Ovary (tissue), 9 donors: Measurements from ENCODE around the gene FARP1. TPM values are rescaled to one million over a fixed set of nuclear protein-coding genes. Genes with fewer than 3 reads are reported as not detected.

Experiments used
- DNase-seq, 5 donors: peaks; one replicate each; pipeline ENCODE4 v3.0.0-alpha.2; 2019 to 2020
- H3K27ac ChIP-seq, 2 donors: fragments of 200-600 bp; one replicate each; pipeline versions ENCODE4 v1.5.1 to v1.8.0; 2019 to 2022
- H3K27me3 ChIP-seq: fragments of 200-600 bp; one replicate; pipeline ENCODE4 v1.8.0; 2022
- H3K36me3 ChIP-seq: fragments of 200-600 bp; sonication (generic); one replicate; pipeline ENCODE4 v1.5.1; 2019
- H3K4me1 ChIP-seq: one replicate; pipeline ENCODE4 v1.8.1; 2013; ENCODE audit warnings: mild to moderate bottlenecking, moderate library complexity; ENCODE audit not compliant: insufficient read depth
- H3K4me3 ChIP-seq: fragments of 200-600 bp; sonication (generic); one replicate; pipeline ENCODE4 v1.5.1; 2017
- H3K9me3 ChIP-seq, 2 donors: fragments of 200-600 bp in 1 of 2; sonication (generic) in 1 of 2; one replicate each; pipeline versions ENCODE4 v1.5.1 to v1.8.1; 2013 to 2019; ENCODE audit warnings: mild to moderate bottlenecking in 1 of 2, moderate library complexity in 1 of 2
- EP300 ChIP-seq: sonication (generic); formaldehyde crosslinking; IDR thresholded peaks from one replicate; pipeline ENCODE4 v1.6.1; 2017; ENCODE audit warnings: antibody characterized with exemption
- POLR2A ChIP-seq: fragments of 450-650 bp; IDR thresholded peaks from one replicate; pipeline ENCODE4 v1.6.1; 2017; ENCODE audit warnings: antibody characterized with exemption, mild to moderate bottlenecking, moderate library complexity
- WGBS, 3 donors: extraction: QIAGEN DNeasy Blood & Tissue Kit in 1 of 3; methylation state at CpG; one replicate each; pipeline versions ENCODE4 v1.1.5 to v1.1.7; 2013 to 2017; 5-methylcytosine and 5-hydroxymethylcytosine counted together
- intact Hi-C, 4 donors: fragments of 100-400 bp; cut with DNase I; formaldehyde crosslinking; loops; one replicate each; pipeline versions ENCODE4 v1.11.0 to v1.15.1; 2022 to 2023
- polyA plus RNA-seq, 2 donors: library from polyadenylated mRNA; stranded (reverse); fragments of 200-250 nt in 1 of 2; fragments of 350-450 nt in 1 of 2; fragmentation: Illumina TruSeq in 1 of 2; extraction: RNeasy Lipid Tissue Mini Kit (QIAGEN cat#74804) in 1 of 2; gene quantifications; one replicate each; pipeline ENCODE4 v1.2.3, GENCODE V29; 2013 to 2014
- total RNA-seq, 7 donors: library from RNA; depleted of rRNA in 2 of 7; stranded (reverse); fragments of >200 nt in 2 of 7; fragmentation: NEBNext Ultra II Directional in 3 of 7; extraction: Animal tissue kit (Norgen Biotek cat#: 25700) in 3 of 7; gene quantifications; one replicate each; pipeline versions ENCODE4 v1.1.0 to v1.2.4, GENCODE V29; 2016 to 2023
- TF ChIP-seq, protein P1 (sequence below), 3 donors: fragments of 450-650 bp in 2 of 3; fragments of 200-600 bp in 1 of 3; IDR thresholded peaks; one replicate each; pipeline versions ENCODE4 v1.5.1 to v1.8.0; 2016 to 2022; ENCODE audit warnings: antibody characterized with exemption in 3 of 3, mild to moderate bottlenecking in 1 of 3
- donor health status: DM: no; HTN: no; CAD: no; lungs with moderate emphysema.
- donor health status: DM: no; HTN: no; CAD: no.
- donor health status: Bipolar disorder and iron deficiency.
- donor health status: DM: yes; HTN: yes; CAD: no.
- donor health status: DM: no; HTN: no; CAD: no.
- donor health status: DM: yes; HTN: yes; CAD: no.

The FARP1 gene
- total and polyA plus RNA-seq, 9 donors = 10.2 to 90.1 (median 35.6) TPM

DNA sequence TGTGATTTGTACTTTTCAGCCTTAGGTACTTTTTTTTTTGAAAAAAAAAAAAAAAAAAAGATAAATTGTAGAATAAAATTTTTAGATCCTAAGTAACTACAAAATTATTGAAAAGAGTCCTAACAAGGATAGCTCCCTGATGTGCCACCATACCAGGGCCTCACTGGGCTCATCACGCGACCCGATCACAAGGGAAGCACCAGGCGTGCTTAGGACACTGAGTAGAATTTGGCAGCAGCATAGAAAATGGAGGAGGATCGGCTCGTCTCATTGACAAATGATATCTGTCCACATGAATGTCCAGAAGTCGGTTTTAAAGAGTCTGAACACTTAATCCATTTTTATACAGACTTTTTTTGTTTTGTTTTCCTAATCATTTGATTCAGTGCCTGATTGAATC lies 255.0 kb downstream of the FARP1 start:
- WGBS, 3 donors = 82 to 92% (median 91%) methylated on average over 7 of the region's 7 CpGs
- DNase-seq = no peak
- Histone ChIP-seq H3K4me3 (no peak overlapping the region), H3K36me3 (no peaks in the 10 kb centered on the region), H3K4me1 (no peaks in the 10 kb centered on the region), H3K27ac (no peak overlapping the region), H3K27me3 (no peaks in the 10 kb centered on the region), H3K9me3 (no peaks in the 10 kb centered on the region)
- TF ChIP-seq POLR2A = no peak
- TF ChIP-seq, protein P1, sequence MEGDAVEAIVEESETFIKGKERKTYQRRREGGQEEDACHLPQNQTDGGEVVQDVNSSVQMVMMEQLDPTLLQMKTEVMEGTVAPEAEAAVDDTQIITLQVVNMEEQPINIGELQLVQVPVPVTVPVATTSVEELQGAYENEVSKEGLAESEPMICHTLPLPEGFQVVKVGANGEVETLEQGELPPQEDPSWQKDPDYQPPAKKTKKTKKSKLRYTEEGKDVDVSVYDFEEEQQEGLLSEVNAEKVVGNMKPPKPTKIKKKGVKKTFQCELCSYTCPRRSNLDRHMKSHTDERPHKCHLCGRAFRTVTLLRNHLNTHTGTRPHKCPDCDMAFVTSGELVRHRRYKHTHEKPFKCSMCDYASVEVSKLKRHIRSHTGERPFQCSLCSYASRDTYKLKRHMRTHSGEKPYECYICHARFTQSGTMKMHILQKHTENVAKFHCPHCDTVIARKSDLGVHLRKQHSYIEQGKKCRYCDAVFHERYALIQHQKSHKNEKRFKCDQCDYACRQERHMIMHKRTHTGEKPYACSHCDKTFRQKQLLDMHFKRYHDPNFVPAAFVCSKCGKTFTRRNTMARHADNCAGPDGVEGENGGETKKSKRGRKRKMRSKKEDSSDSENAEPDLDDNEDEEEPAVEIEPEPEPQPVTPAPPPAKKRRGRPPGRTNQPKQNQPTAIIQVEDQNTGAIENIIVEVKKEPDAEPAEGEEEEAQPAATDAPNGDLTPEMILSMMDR (IDR thresholded peaks at IDR 0.05) = no peak
- no peak for TF ChIP-seq EP300
- intact Hi-C loops = loop anchor here (5.0 to 10.0 kb wide), 4 partner anchors 253 to 543 kb away; partner anchors contain the start of gene FARP1 (in 2 of the 4)

DNA sequence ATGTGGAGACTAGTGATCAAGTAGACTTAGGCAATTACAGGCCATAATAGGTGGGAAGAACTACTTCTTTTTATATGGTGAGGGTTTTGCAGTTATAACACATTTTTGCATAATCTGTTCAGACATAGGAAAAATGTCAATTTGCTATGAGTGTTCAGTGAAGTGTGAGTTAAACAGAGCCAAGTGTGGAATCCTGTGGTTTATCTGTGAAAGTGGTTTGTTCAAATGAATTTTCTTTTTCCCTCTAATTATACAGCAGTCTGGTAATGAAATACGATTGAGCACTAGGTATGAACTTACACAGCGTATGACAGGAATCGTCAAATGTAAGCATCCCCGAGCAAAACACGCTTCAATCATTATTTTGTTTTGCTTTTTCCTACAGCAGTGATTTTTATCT lies 255.7 kb downstream of the FARP1 start:
- Histone ChIP-seq H3K27ac (no peak overlapping the region), H3K27me3 (no peaks in the 10 kb centered on the region), H3K4me3 (no peak overlapping the region), H3K4me1 (no peaks in the 10 kb centered on the region), H3K9me3 (no peaks in the 10 kb centered on the region), H3K36me3 (no peaks in the 10 kb centered on the region)
- DNase-seq = no peak
- 77 to 95% (median 89%) methylated on average over 5 of the region's 5 CpGs for WGBS, 3 donors
- intact Hi-C loops = loop anchor here (5.0 to 10.0 kb wide), 4 partner anchors 254 to 544 kb away; partner anchors contain the start of gene FARP1 (in 2 of the 4)
- TF ChIP-seq EP300 = no peak
- no peak for TF ChIP-seq POLR2A
- TF ChIP-seq, protein P1 (IDR thresholded peaks at IDR 0.05) = no peak

DNA sequence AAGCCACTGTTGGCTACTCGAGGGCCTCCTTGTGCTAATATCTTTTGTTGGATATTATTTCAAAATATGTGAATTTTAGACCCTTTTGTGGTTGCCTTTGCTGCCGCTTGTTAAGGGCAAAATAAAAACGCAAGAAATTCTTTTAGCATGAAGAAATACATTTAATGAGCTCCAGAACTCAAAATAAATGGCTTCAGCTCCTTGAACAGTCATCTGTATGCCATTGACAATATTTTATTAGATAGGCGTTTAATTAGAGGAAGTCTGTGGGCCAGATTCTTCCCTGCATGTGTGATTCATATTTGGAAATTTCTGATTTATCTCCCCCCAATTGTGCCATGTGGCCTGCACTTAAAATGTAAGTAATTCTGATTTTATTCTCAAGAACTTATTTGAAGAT lies 256.9 kb downstream of the FARP1 start:
- no peak for DNase-seq
- H3K4me1 ChIP-seq = no peaks in the 10 kb centered on the region
- H3K36me3 ChIP-seq = no peaks in the 10 kb centered on the region
- TF ChIP-seq, protein P1 (IDR thresholded peaks at IDR 0.05) = no peak
- TF ChIP-seq POLR2A (no peak), EP300 (no peak)
- no peak overlapping the region for H3K27ac ChIP-seq
- no peaks in the 10 kb centered on the region for H3K9me3 ChIP-seq
- WGBS, 3 donors = 32 to 61% (median 59%) methylated on average over 4 of the region's 4 CpGs
- H3K27me3 ChIP-seq = no peaks in the 10 kb centered on the region
- H3K4me3 ChIP-seq = no peak overlapping the region
- intact Hi-C loops = loop anchor here (5.0 to 10.0 kb wide), 4 partner anchors 255 to 545 kb away; partner anchors contain the start of gene FARP1 (in 2 of the 4)

DNA sequence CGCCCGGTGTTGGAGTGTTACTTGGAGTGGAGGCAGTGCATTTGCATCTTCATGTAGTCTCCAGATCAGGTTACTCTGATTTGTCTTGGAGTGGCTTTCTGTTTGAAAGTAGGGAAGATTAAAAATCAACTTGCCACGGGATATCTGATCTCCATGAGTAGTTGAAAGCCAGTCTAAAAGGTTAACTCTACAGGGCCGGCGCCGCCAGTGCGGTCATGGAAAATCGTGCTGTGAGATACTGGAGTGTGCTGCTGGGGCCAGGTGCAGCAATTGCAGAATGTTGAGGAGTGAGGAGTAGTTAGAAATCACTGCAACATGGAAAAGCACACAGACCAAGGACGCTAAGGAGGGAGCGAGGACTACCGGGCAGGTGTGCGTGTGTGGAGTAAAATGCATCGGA lies 259.0 kb downstream of the FARP1 start:
- Histone ChIP-seq H3K27me3 (no peaks in the 10 kb centered on the region), H3K4me3 (no peak overlapping the region), H3K9me3 (no peaks in the 10 kb centered on the region), H3K36me3 (no peaks in the 10 kb centered on the region), H3K27ac (no peak overlapping the region), H3K4me1 (no peaks in the 10 kb centered on the region)
- no peak for DNase-seq
- intact Hi-C loops = no loop called here
- WGBS, 3 donors = 79 to 92% (median 85%) methylated on average over 13 of the region's 13 CpGs
- TF ChIP-seq POLR2A = no peak
- no peak for TF ChIP-seq EP300
- TF ChIP-seq, protein P1 (IDR thresholded peaks at IDR 0.05) = no peak
